ENCODE results near the gene TNFRSF8.
A peak's percentile ranks its signal among the peaks of the same experiment; 100 is the strongest.

The TNFRSF8 gene

DNA sequence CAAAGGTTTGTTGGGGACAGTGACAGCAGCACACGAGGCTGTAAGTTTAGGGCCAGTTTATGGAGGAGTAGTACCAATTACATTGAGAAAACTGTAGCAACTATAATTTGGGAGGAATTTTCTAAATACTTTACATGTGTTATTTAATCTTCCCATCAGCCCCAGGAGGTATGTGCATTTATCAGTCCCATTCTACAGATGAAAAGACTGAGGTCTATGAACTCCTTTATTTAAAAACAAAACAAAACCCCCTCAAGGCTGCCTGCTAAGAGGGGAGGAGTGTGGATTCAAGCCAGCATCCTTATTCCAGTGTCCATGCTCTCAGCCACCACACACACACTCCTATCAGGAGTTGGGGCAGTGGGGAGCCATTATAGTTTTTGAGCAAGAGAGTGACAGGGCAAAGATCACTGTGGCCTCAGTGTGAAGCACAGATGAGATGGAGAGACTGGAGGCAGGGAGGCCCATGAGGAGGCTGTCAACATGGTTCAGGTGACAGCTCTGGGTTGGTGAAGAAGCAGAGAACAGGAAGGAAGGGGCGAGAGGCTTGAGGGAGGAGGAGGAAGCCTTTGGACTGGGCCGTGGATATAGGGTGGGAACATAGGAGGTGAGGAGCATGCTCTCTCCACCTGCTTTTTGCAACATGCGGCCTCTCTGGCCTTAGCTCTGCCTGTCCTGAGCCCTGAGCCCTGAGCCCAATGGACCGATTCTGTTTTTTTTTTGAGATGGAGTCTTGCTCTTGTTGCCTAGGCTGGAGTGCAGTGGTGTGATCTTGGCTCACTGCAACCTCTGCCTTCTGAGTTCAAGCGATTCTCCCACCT, 113.4 kb downstream of the TNFRSF8 start:
- DNase-seq (ENCODE audit: low spot score) = no peak

DNA sequence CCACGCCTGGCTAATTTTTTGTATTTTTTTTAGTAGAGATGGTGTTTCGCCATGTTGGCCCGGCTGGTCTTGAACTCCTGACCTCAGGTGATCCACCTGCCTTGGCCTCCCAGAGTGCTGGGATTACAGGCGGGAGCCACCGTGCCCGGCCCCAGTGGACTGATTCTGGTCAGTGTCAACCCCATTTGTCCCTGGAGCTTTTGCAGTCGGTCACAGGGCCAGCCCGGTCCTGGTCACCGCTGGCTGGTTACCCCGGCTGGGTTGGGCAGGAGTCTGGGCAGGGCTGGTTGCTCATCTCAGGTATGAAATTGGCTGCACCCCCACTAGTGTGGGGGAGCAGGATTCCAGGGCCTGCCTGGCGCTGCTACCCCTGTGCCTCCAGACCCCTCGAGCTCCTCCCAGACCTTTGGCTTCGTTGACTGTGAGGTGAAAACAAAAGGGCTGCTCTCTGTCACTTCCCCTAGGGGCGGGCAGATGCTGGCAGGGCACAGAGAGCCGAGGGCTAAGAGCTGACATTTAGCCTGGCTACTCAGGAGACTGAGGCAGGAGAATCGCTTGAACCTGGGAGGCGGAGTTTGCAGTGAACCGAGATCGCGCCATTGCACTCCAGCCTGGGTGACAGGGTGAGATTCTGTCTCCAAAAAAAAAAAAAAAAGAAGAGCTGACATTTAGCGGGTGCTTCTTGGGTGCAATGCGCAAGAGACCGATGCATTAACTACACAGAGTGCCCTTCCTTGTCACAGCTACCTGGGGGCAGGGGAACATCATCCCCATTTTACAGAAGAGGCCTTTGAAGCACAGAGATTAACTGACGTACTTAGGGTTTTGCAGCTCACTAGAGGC, 114.3 kb downstream of the TNFRSF8 start:
- DNase-seq (ENCODE audit: low spot score) = no peak

DNA sequence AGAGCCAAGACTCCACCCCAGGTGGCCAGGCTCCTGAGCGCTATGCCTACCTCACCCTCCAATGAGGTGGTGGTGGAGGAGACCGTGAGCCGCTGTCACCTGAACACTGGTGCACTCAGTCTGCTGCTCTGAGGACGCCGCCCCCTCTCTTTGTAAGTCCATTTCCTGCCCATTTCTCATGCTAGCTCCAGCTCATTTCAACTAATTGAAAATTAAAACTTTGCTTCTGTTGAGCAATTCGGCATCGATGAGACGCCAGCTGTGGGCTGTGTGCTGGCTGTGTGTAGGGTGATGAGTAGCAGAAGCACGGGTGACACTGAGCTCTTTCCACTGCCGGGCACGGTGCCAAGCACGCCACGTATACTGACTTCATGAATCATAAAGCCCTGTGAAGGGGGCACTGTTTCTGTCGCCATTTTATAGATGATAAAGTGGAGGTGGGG, 114.9 kb downstream of the TNFRSF8 start:
- DNase-seq (ENCODE audit: low spot score) = no peak

DNA sequence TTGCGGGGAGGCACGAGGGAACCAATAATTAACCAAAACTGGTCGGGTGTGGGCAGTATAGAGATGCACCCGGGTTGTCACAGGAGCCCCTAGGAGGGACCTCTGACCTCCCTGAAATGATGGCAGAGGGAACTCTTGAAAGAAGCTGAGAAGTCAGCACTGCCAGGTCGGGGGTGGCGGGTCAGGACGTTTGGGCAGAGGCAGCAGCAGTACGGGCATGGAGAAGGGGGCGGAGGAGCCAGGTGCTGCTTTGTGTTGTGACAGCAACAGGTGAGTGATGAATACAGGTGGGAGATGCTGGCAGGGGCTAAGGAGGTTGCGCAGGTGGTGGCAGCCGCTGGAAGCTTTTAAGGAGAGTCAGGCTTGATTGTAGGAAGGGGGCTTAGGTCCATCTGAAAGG, 115.4 kb downstream of the TNFRSF8 start:
- DNase-seq (ENCODE audit: low spot score) = no peak

DNA sequence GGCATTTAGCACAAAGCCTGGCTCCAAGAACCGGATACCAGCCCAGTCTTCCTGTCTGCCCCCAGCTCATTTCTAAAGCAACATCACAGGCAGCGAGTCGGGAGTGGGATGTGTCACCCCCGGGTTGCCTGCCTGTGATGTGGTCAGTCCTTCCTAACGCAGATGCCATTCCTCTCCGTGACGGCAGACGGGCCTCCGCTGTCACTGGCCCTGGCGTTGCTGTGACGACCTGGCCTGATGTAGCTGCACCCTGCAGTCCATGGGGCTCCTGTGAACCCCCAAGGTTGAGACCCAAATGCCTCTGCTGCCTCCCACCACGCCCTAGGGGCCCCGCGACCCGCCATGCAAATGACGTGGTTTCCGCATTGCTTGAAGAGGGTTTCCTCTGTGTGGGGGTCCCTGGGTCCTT, 116.0 kb downstream of the TNFRSF8 start:
- DNase-seq (ENCODE audit: low spot score) = no peak

DNA sequence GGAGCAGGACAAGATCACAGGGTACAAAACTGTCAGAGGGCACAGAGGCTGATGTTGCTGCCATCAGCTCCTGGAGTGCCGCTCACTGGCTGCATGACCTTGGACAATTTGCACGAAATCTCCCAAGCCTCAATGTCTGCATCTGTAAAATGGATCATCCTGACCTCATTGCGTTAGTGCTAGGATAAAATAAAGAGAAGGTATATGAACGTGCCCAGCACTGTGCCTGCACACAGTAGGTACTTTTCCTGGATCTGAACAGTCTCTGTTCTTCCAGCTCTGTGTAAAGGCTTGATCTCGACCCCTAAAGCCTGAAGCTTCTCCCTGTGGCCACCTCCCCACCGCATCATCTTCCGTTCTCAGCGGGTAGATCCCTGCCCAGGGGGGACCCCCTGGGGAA, 116.6 kb downstream of the TNFRSF8 start:
- no peak for DNase-seq (ENCODE audit: low spot score)

DNA sequence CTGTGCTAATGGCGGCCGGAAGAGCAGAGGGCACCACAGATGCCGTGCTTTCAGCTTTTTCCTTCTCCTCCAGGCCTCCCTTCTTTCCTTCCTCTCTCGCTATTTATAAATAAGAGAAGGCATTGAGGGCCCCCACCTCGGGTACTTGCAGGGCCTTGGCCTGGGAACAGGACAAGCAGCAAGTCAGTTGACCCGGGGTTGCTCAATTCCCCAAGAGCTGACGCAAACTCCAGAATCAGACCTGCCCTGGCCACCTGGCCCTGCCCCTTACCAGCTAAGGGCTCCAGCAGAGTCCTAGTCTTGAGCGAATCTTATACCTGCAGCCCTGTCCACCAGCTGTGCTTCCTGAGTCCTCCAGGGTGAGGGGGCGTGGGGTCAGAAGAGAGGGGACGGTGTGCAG, 117.2 kb downstream of the TNFRSF8 start:
- DNase-seq (ENCODE audit: low spot score) = no peak

DNA sequence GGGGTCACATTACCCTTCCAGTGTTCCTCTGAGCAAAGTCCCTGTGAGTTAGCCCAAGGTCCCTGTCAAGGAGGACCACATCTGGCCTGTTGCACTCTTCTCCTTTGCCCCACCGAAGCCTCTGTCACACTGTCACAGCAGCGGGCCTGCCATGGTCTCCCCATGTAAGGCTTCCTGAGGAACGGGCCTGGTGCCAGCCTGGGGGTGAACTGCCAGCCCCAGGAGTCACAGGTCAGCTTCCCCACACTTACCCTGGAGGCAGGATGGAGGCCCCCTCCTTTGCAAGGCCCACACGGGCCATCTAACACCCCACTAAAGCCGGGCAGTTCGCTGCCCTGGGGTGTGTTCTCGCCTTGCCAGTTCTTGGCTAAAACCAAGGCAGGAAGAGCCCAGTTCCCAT, 117.8 kb downstream of the TNFRSF8 start:
- DNase-seq (ENCODE audit: low spot score) = no peak

DNA sequence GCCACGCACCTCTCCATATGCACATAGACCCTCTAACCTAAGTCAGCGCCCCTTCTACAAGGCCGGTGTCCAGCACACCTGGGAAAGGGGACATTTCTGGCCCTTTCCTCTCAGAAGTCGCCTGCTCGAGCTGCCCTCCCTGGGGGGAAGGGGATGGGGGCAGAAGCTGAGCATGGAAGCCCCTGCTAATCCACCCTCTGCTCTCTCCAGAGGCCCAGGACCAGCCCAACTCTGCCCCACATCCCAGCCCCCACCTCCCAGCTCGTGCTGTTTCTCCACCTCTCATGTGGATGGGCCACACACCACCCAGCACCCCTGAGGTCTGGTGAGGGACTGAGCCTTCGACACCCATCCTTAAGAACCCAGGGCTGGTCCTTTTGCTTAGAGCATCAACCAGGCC, 118.5 kb downstream of the TNFRSF8 start:
- DNase-seq (ENCODE audit: low spot score) = no peak

DNA sequence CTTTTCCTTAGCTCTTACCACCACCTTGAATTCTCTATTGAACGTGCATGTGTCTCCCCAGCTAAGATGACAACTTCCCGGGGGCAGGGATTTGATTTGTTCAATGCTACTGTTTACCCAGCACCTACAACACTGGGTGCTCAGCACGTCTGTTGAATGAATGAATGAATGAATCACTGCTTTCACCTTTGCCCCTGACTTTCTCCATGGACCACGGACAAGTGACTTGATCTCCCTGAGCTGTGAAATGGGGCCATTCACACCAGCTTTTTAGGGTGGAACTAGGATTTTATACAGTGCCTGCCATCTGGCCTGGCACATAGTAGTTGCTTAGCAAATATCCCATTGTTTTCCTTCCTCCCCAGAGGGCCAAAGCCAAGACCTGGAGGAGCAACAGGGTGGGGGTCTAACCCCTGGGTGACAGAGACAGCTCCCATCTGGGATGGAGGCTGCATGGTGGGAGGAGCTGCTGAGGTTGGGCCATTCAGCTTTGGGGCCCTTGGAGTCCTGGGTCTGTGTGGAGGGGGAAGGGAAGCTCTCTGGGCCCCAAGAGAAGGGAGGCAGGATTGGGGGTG, 119.4 kb downstream of the TNFRSF8 start:
- no peak for DNase-seq (ENCODE audit: low spot score)

DNA sequence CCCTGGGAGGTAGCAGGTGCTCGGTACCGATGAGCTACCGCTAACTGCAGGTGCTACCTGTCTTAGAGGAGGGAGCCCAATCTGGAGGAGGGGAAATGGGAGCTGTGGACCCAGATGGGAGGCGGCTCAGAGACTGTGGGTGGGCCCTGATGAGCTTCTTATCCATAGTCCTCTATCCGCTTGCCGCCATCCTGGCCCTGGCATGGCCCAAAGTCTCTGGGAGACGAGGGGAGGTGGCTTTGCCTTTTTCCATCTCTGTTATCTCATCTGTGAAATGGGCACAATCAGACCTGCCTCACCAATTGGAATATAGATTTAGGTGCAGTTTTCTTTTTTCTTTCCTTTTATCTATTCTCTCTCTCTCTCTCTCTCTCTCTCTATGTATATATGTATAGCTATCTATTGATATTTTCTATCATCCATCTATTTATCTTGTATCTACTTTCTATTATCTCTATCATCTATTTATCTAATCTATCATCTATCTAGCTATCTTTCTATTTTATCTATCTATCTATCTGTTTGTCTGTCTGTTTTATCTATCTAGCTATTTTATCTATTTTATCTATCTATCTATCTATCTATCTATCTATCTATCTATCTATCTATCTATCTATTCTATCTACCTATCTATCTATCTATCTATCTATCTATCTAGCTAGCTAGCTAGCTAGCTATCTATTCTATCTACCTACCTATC, 120.1 kb downstream of the TNFRSF8 start:
- DNase-seq (ENCODE audit: low spot score) = no peak

DNA sequence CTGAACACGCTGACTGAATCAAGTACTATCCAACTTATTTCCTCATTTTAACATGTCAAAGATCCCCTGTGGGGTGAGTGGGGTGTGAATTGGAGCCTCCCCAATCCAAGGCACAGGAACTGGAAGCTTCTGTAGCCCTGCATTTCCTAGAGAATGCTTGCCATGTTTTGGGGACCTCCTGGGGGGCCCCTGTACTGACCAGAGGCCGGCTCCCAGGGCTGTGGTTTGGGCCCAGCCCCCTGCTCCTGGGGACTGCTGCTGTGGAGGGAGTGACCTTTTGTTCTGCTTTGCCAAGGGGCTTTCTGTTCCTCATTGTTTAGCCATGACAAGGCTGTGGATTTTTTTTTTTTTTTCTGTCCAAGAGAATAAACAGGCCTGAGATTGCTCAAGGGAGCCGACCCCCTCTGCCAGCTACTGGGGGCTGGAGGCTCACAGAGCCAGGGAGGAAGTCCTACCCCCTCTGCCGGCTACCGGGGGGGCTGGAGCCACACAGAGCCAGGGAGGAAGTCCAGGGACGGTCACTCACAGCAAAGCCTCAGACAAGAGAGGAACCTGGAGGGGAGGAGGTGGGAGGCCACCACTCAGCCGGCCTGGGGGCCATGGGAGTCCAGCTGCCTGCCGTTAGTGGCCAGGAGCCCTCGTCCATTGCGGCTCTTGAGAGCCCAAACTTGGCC, 121.0 kb downstream of the TNFRSF8 start:
- DNase-seq (ENCODE audit: low spot score) = peak; percentile 7

DNA sequence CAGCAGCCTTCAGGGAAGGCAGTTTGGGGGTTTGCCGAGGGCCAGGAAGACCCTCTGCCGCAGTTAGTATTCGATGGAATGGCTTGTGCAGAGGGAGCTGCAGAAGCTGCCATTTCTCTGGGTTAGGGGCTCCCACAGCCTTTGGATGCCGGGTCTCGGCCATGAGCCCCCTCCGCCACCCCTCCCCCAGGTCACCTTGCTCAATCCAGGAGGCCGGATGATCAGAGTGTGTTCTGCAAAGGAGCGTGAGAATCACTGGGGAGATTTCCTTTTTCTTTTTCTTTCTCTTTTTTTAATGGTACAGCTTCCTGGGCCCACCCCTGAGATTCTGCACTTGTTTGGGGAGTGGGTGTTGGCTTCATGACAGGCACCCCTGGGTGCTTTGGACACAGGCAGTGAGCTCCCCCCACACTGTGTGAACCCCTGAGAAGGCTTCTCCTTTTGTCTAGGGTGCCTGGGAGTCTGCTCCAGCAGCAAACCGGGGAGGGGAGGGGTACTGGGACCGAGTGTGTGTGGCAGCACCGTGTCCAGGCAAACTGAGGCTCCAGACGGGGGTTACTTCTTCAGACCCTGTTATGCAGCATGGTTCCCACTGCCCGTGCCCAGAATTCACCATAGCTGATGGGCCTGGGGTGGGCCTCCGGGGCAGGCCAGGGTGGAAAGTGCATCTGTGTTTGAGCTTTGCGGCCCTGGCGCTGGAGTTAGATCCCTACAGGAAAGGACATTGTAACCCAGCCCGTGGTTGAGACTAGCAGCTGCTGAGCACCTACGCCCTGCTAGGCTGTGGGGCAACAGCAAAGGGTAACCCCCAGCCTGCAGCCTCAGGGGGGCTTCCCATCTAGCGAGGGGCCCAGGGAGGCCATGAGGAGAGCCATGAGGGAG, 122.2 kb downstream of the TNFRSF8 start:
- DNase-seq (ENCODE audit: low spot score) = no peak

DNA sequence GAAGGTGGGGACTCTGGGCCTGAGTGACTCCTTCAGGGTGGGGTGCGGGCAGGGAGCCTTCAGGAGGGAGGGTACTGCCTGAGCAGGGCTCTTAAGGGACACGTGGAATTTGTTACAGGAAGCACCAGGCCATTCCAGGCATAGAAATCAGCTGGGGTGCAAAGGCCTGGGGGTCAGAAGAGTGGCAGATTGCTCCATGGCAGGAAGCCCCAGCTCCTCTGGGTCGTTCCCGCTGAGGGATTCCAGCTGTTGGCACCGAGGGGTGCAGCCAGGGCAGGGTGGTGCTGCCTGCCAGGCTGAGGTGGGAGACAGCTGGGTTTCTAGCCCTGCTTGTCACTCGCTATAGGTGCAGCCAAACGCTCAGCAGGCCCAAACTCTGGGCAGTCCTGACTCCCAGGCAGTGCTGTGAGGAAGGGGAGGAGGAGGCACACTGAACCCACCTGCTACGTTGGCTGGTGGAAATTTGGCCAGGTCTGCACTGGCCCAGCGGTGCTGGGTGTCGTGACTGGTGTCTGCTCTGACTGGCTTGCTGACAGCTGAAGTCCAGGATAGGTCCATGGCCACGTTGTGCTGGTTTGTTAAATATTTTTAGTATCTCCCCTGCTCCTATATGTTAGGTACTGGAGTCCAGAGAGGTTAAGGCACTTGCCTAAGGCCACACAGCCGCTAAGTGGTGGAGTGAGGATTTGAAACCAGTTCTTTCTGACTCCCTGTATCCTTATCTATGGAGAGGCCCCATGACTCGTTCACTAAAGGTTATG, 123.0 kb downstream of the TNFRSF8 start:
- DNase-seq (ENCODE audit: low spot score) = no peak

DNA sequence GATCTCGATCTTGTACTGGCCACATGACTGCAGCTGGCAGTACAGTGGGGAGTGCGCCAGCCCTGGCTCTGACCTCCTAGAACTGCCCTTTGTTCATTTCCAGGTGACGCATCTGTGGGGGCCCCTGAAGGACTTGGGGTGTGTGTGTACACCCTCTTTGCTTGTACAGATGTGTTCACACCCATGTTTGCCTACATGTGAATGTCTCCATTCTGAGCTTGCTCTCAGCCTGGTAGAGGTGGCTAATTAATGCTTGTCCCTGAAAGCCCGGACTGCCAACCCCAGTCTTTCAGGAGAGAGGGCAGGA, 123.5 kb downstream of the TNFRSF8 start:
- no peak for DNase-seq (ENCODE audit: low spot score)

DNA sequence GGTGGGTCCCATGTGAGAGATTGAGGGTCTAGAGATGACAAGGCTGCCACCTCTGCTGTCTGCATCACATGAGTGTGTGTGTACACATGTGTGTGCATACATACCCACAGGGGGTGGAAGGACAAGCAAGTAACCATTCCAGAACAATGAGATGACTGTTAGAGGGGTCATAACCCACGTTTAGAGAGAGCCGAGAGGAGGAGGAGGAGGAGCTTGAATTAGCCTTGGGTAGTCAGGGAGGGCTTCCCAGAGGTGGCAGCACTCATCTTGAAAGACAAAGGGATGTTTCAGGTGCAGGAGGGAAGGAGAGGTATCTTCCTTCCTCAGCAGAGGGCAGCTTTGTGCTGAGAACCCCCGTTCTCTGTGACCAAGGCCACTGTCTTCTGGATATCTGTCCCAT, 125.0 kb downstream of the TNFRSF8 start:
- no peak for DNase-seq (ENCODE audit: low spot score)

DNA sequence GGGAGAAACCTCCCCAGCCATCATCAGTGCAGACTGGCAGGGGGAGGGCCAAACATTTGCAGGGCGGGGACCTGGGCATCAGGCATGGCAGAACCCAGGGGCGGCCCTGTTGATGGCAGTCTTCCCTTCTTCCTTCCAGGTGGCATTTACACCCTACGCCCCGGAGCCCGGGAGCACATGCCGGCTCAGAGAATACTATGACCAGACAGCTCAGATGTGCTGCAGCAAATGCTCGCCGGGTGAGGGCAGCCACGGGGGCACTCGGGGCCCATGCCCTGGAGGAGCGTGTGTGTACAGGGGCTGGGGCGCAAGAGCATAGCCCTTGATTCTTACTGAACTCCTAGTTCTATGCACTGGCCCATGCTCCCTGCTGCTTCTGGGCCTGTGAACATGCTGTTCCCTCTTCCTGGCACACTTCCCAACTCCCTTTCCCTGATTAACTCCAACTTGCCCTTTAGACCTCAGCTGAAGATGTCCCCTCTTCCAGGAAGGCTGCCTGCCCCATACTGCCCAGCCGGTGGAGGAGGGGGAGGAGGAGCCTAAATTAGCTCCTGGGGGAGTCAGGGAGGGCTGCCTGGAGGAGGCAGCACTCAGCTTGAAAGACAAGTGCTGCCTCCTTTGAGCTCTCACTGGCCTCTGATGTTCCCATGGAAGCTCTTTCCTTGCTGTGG, 125.7 kb downstream of the TNFRSF8 start:
- no peak for DNase-seq (ENCODE audit: low spot score)

DNA sequence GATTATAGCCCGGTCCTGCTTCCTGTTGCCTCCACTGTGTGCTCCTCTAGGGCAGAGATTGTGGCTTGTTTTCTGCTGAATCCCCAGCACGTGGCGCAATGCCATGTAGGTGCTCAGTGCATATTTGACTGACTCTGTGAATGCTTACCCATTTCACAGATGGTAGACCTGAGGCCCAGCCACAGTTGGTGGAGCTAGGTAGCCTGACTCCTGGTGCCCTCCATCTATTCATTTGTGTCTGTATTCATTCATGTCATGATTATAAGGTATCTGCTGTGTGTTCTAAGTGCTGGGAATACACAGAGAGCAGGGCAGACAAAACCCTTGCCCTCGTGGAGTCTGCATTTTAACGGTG, 126.2 kb downstream of the TNFRSF8 start:
- DNase-seq (ENCODE audit: low spot score) = no peak

DNA sequence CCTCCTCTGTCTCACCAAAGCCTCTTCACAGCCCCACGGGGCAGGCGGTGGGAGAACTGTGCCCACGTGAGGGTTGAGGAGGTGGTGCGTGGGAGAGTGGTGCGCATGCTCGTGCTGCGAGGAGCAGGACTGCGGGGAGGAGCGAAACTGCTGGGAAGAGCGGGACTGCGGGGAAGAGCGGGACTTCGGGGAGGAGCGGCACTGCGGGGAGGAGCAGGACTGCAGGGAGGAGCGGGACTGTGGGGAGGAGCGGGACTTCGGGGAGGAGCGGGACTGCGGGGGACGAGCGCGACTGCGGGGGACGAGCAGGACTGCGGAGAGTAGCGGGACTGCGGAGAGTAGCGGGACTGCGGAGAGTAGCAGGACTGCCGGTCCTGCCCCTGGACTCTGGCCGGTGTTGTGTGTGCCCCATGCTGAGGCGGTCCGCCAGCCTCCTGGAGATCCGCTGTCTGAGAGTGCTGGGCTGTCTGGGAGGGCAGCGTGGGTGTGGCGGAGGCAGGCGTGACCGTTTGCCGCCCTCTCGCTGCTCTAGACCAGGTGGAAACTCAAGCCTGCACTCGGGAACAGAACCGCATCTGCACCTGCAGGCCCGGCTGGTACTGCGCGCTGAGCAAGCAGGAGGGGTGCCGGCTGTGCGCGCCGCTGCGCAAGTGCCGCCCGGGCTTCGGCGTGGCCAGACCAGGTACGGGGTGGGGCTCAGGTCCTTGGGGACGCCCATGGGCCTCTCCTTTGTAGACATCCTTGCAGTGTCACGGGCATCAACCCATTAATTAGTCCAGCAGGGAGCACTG, 128.3 kb downstream of the TNFRSF8 start:
- DNase-seq (ENCODE audit: low spot score) = no peak

Data from cerebellar cortex (tissue), 1 donor.